Mucosa of stomach (tissue), 1 donor: ENCODE measurements around the gene CMPK2.

Experiments used
- H3K27me3 ChIP-seq: one replicate; pipeline ENCODE4 v1.7.0; 2013; ENCODE audit warnings: mild to moderate bottlenecking, low read length; ENCODE audit not compliant: control insufficient read depth, insufficient read depth
- H3K36me3 ChIP-seq: one replicate; pipeline ENCODE4 v1.7.0; 2013; ENCODE audit warnings: low read length; ENCODE audit not compliant: control insufficient read depth, insufficient read depth
- H3K4me1 ChIP-seq: one replicate; pipeline ENCODE4 v1.7.0; 2013; ENCODE audit warnings: mild to moderate bottlenecking, low read length; ENCODE audit not compliant: control insufficient read depth, insufficient read depth
- H3K4me3 ChIP-seq: one replicate; pipeline ENCODE4 v1.7.0; 2013; ENCODE audit warnings: low read length
- H3K9ac ChIP-seq: one replicate; pipeline ENCODE4 v1.7.0; 2013; ENCODE audit warnings: mild to moderate bottlenecking, low read length, moderate library complexity
- H3K9me3 ChIP-seq: one replicate; pipeline ENCODE4 v1.7.0; 2013; ENCODE audit warnings: mild to moderate bottlenecking, low read length, moderate library complexity; ENCODE audit not compliant: control insufficient read depth
- donor health status: Pancreatic carcinoma.

The CMPK2 gene

DNA sequence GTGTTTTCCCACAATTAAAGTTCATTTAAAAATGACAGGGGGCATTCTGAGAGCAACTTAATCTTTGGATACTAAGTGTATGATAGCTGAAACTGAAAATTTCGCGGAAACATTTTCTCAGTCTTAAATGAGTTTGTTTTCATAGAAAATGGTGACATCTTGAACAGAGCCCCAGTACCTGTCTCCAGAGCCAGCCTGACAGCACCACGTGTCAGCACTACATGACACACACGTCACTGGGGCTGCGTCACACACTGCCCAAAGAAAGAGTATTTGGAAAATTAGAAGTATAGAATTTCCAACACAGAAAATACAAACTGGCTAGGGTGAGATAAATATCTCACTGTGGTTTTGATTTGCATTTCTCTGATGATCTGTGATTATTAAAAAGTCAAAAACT, 50.8 kb downstream of the CMPK2 start:
- H3K9ac ChIP-seq: no peak overlapping the region
- H3K4me1 ChIP-seq: no peaks in the 10 kb centered on the region
- H3K9me3 ChIP-seq: no peaks in the 10 kb centered on the region
- no peaks in the 10 kb centered on the region for H3K36me3 ChIP-seq
- no peak overlapping the region for H3K4me3 ChIP-seq
- no peaks in the 10 kb centered on the region for H3K27me3 ChIP-seq

DNA sequence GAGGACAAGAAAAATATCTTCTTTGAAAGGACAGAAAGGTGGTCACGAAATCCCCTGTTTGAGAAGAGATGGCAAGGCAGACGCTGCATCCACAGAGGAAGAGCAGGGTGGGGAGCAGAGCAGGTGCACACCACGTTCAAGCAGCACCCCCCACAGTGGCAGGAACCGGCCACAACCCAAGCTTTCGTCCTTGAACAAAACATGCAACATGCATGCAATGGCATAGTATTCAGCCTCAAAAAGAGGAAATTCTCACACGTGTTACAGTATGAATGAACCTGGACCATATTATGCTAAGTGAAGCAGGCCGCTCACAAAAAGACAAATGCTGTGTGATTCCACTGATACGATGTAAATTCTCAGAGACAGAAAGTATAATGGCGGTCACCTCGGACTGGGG, 51.4 kb downstream of the CMPK2 start:
- Histone ChIP-seq H3K4me3 (no peak overlapping the region), H3K36me3 (no peaks in the 10 kb centered on the region), H3K27me3 (no peaks in the 10 kb centered on the region), H3K9ac (no peak overlapping the region), H3K9me3 (no peaks in the 10 kb centered on the region), H3K4me1 (no peaks in the 10 kb centered on the region)

DNA sequence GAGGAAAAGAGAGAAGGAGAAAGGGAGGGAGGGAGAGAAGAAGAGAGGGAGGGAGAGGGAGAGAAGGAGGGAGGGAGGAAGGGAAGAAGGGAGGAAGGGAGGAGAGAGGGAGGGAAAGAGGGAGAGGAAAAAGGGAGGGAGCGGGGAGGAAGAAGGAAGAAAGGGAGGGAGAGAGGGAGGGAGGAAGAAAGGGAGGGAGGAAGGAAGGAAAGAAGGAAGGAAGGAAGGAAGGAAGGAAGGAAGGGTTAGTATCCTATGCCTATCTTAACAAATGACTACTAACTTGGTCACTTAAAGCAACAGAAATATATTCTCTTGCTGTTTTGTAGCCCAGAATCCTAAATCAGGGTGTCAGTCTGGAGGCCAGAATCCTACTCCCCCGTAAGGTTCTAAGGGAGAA, 52.1 kb downstream of the CMPK2 start:
- Histone ChIP-seq H3K4me3 (no peak overlapping the region), H3K9ac (no peak overlapping the region), H3K4me1 (no peaks in the 10 kb centered on the region), H3K27me3 (no peaks in the 10 kb centered on the region), H3K36me3 (no peaks in the 10 kb centered on the region), H3K9me3 (no peaks in the 10 kb centered on the region)

GRCh38 chr2:6812857-6813530, 52.7 kb downstream of the CMPK2 start:
- H3K27me3 ChIP-seq: no peaks in the 10 kb centered on the region
- no peaks in the 10 kb centered on the region for H3K4me1 ChIP-seq
- no peaks in the 10 kb centered on the region for H3K9me3 ChIP-seq
- no peaks in the 10 kb centered on the region for H3K36me3 ChIP-seq
- no peak overlapping the region for H3K9ac ChIP-seq
- H3K4me3 ChIP-seq: no peak overlapping the region

- no peak overlapping the region for H3K4me3 ChIP-seq
- H3K27me3 ChIP-seq: no peaks in the 10 kb centered on the region
- no peaks in the 10 kb centered on the region for H3K36me3 ChIP-seq
- H3K9ac ChIP-seq: no peak overlapping the region
- H3K9me3 ChIP-seq: no peaks in the 10 kb centered on the region
- no peaks in the 10 kb centered on the region for H3K4me1 ChIP-seq
Measured at GRCh38 chr2:6810961-6811360, 54.7 kb downstream of the CMPK2 start.

- Histone ChIP-seq H3K4me3 (no peak overlapping the region), H3K27me3 (no peaks in the 10 kb centered on the region), H3K9me3 (no peaks in the 10 kb centered on the region), H3K4me1 (no peaks in the 10 kb centered on the region), H3K36me3 (no peaks in the 10 kb centered on the region), H3K9ac (no peak overlapping the region)
Measured at GRCh38 chr2:6808426-6808825, 57.3 kb downstream of the CMPK2 start.

DNA sequence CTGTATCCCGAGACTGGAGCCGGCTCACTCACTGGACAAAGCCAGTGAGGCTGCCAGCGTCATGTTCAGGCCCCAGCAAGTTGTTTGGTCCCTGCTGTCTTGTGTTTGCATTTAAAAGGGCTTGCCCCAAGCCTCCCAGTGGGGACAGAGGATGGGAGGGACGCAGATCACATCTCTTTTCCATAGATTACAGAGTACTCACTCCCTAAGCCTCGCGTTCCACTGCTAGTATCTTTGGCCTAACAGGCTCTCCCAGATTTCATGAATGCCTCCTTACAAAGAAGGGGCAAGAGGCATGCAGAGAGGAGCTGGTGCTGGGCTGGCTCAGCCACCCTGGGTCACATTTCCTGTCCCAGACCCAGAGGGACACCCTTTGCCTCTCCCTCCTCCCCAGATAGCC, 59.1 kb downstream of the CMPK2 start:
- Histone ChIP-seq H3K27me3 (no peaks in the 10 kb centered on the region), H3K9me3 (no peaks in the 10 kb centered on the region), H3K36me3 (no peaks in the 10 kb centered on the region), H3K4me3 (no peak overlapping the region), H3K9ac (no peak overlapping the region), H3K4me1 (no peaks in the 10 kb centered on the region)

GRCh38 chr2:6800553-6800952, 65.2 kb downstream of the CMPK2 start:
- Histone ChIP-seq H3K4me1 (no peaks in the 10 kb centered on the region), H3K4me3 (no peak overlapping the region), H3K9me3 (no peaks in the 10 kb centered on the region), H3K36me3 (no peaks in the 10 kb centered on the region), H3K27me3 (no peaks in the 10 kb centered on the region), H3K9ac (no peak overlapping the region)
